ENCODE measurements around the gene GALNT2. TPM values are rescaled to one million over a fixed set of nuclear protein-coding genes. Genes with fewer than 3 reads are reported as not detected.
A peak's percentile ranks its signal among the peaks of the same experiment; 100 is the strongest.

The GALNT2 gene
- total and polyA plus RNA-seq, 9 of the 15 experiments (the other 6 are each of a cell fraction or from before 2014, with no cell fraction given): 1.6 to 106 (median 51.9) TPM

DNA sequence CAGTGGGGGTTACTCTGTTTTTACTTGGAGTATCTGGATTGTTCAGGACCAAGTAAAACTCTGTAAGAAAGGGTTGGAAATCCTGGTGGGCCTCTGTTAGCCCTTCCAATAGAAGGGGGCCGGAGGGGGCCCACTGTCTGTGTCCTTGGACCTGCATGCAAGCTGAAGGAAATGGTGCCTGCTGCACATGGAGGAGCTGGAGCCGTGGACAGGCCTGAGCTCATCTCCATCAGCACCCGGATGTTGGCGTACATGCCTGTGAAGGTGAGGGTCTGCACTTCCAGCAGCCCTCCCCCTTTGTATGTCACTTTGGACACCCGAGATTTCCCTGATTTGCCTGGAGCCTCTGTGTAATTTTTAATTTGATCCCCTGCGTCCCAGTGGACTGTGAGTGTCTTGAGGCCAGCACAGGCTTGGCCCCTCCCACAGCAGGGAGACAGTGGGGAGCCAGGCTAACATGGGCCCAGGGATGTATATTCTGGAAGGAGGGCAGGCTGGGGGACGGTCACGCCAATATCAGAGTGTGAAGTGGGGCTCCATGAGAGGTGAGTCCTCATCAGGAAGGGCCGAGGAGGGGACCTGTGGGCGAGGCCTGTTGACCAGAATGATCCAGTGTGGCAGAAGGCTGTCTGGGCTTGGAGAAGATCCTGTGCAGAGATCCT, 16.8 kb downstream of the GALNT2 start:
- Histone ChIP-seq H4K20me1 (replicated peaks; ENCODE audit: control insufficient read depth, insufficient read depth, low read length) (peaks cover 45% of the 10 kb centered on the region), H3K4me1 (replicated peaks in 1 of 2; ENCODE audit: control insufficient read depth in 2 of 2, insufficient read depth in 2 of 2, low read length in 2 of 2) (peaks cover 28 to 35% of the 10 kb centered on the region in 2 experiments), H3K9me1 (ENCODE audit: control insufficient read depth, insufficient read depth, low read length) (peaks cover 9% of the 10 kb centered on the region), H3K4me2 (ENCODE audit: insufficient read depth, low read length) (no peak overlapping the region), H3K79me2 (ENCODE audit: control insufficient read depth, insufficient read depth, low read length) (peaks cover 100% of the 10 kb centered on the region), H3K4me3 (no peak overlapping the region), H3K36me3 (ENCODE audit: control insufficient read depth, insufficient read depth, low read length) (peaks cover 24% of the 10 kb centered on the region; the same call in 2 of the 3 replicates), H2AFZ (ENCODE audit: low read depth, low read length) (no peak overlapping the region), H3K9ac (ENCODE audit: insufficient read depth in 1 of 2, low read depth in 2 of 2, low read length in 2 of 2) (peak overlapping the region in 1 of 2 experiments; percentile 43; a peak in 2 of 4 replicates), H3K27ac (ENCODE audit: extremely low read depth, low read depth, low read length) (no peak overlapping the region), H3K9me3 (replicated peaks; ENCODE audit: control insufficient read depth, insufficient read depth, low read depth, low read length) (no peaks in the 10 kb centered on the region), H3K27me3 (ENCODE audit: control insufficient read depth in 2 of 2, insufficient read depth in 2 of 2, low read length in 2 of 2) (no peaks in the 10 kb centered on the region)
- ChIA-PET POLR2A (interaction anchor here (0.5 to 2.4 kb wide), 3 partner anchors 9 to 18 kb away, joined by 3 to 7 read pairs (median 4); no protein-coding TSS in a partner anchor), CTCF (ENCODE audit: low intra/inter-chr PET ratio) (no interaction called here)
- DNase-seq (ENCODE audit: extremely low read depth in 1 of 4, low spot score in 3 of 4): no peak
- intact Hi-C loops (cut with micrococcal nuclease): no loop called here
- FAIRE-seq: no peak
- in situ Hi-C loops (cut with MboI): no loop called here
- no peak for ATAC-seq
- 81% methylated on average over 10 of the region's 10 CpGs for WGBS (ENCODE audit: insufficient coverage, low coverage, missing lambda C conversion rate)
- BruUV-seq (replicated peaks): no TSS peak
- TF ChIP-seq NCOA4 (IDR thresholded peaks at IDR 0.05; ENCODE audit: partially characterized antibody) (no peak), TCF7L2 (IDR thresholded peaks at IDR 0.05; ENCODE audit: low read depth, low read length) (no peak), RBM25 (IDR thresholded peaks at IDR 0.05; ENCODE audit: low read depth, low read length, severe bottlenecking) (no peak), SREBF1 (IDR thresholded peaks at IDR 0.05; ENCODE audit: borderline replicate concordance, low read depth, low read length) (no peak), WHSC1 (IDR thresholded peaks at IDR 0.05; ENCODE audit: low read length) (no peak), ZC3H11A (IDR thresholded peaks at IDR 0.05; ENCODE audit: low read depth, low read length) (no peak), ZEB2 (IDR thresholded peaks at IDR 0.05) (no peak), ZNF766 (CRISPR knock-in tag; conservative IDR thresholded peaks at IDR 0.05) (no peak), NCOR1 (IDR thresholded peaks at IDR 0.05) (no peak), JUN (IDR thresholded peaks at IDR 0.05; ENCODE audit: borderline replicate concordance, low read depth, low read length) (no peak), JUN (CRISPR knock-in tag; IDR thresholded peaks at IDR 0.05; ENCODE audit: borderline replicate concordance) (no peak)
- TF ChIP-seq, protein P1, sequence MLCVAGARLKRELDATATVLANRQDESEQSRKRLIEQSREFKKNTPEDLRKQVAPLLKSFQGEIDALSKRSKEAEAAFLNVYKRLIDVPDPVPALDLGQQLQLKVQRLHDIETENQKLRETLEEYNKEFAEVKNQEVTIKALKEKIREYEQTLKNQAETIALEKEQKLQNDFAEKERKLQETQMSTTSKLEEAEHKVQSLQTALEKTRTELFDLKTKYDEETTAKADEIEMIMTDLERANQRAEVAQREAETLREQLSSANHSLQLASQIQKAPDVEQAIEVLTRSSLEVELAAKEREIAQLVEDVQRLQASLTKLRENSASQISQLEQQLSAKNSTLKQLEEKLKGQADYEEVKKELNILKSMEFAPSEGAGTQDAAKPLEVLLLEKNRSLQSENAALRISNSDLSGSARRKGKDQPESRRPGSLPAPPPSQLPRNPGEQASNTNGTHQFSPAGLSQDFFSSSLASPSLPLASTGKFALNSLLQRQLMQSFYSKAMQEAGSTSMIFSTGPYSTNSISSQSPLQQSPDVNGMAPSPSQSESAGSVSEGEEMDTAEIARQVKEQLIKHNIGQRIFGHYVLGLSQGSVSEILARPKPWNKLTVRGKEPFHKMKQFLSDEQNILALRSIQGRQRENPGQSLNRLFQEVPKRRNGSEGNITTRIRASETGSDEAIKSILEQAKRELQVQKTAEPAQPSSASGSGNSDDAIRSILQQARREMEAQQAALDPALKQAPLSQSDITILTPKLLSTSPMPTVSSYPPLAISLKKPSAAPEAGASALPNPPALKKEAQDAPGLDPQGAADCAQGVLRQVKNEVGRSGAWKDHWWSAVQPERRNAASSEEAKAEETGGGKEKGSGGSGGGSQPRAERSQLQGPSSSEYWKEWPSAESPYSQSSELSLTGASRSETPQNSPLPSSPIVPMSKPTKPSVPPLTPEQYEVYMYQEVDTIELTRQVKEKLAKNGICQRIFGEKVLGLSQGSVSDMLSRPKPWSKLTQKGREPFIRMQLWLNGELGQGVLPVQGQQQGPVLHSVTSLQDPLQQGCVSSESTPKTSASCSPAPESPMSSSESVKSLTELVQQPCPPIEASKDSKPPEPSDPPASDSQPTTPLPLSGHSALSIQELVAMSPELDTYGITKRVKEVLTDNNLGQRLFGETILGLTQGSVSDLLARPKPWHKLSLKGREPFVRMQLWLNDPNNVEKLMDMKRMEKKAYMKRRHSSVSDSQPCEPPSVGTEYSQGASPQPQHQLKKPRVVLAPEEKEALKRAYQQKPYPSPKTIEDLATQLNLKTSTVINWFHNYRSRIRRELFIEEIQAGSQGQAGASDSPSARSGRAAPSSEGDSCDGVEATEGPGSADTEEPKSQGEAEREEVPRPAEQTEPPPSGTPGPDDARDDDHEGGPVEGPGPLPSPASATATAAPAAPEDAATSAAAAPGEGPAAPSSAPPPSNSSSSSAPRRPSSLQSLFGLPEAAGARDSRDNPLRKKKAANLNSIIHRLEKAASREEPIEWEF (CRISPR knock-in tag; IDR thresholded peaks at IDR 0.05): no peak
- TF ChIP-seq, protein P2, sequence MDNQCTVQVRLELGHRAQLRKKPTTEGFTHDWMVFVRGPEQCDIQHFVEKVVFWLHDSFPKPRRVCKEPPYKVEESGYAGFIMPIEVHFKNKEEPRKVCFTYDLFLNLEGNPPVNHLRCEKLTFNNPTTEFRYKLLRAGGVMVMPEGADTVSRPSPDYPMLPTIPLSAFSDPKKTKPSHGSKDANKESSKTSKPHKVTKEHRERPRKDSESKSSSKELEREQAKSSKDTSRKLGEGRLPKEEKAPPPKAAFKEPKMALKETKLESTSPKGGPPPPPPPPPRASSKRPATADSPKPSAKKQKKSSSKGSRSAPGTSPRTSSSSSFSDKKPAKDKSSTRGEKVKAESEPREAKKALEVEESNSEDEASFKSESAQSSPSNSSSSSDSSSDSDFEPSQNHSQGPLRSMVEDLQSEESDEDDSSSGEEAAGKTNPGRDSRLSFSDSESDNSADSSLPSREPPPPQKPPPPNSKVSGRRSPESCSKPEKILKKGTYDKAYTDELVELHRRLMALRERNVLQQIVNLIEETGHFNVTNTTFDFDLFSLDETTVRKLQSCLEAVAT (IDR thresholded peaks at IDR 0.05): no peak
- TF ChIP-seq, protein P3, sequence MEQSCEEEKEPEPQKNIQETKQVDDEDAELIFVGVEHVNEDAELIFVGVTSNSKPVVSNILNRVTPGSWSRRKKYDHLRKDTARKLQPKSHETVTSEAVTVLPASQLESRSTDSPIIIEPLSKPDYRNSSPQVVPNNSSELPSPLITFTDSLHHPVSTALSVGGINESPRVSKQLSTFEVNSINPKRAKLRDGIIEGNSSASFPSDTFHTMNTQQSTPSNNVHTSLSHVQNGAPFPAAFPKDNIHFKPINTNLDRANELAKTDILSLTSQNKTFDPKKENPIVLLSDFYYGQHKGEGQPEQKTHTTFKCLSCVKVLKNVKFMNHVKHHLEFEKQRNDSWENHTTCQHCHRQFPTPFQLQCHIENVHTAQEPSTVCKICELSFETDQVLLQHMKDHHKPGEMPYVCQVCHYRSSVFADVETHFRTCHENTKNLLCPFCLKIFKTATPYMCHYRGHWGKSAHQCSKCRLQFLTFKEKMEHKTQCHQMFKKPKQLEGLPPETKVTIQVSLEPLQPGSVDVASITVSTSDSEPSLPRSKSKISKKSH (CRISPR knock-in tag; IDR thresholded peaks at IDR 0.05): no peak

All from K562 (cell line).